ENCODE data around the gene PLS1. TPM values are rescaled to one million over a fixed set of nuclear protein-coding genes. Genes with fewer than 3 reads are reported as not detected.

Gene PLS1
- polyA plus RNA-seq, 1 donor, result 0.61 TPM

- no peak for DNase-seq (ENCODE audit: low read depth)
These were observed 45.3 kb downstream of the PLS1 start for GRCh38 chr3:142641504-142641903.

GRCh38 chr3:142642956-142643355 is 46.8 kb downstream of the PLS1 start:
- DNase-seq (ENCODE audit: low read depth), result no peak

GRCh38 chr3:142644502-142644901 is 48.3 kb downstream of the PLS1 start:
- DNase-seq (ENCODE audit: low read depth), result no peak

GRCh38 chr3:142645236-142645793 is 49.1 kb downstream of the PLS1 start:
- no peak for DNase-seq (ENCODE audit: low read depth)

GRCh38 chr3:142646020-142646785 is 50.0 kb downstream of the PLS1 start:
- DNase-seq (ENCODE audit: low read depth), result no peak

GRCh38 chr3:142647856-142648255 is 51.7 kb downstream of the PLS1 start:
- DNase-seq (ENCODE audit: low read depth), result no peak

- DNase-seq (ENCODE audit: low read depth), result no peak
These were observed 52.8 kb downstream of the PLS1 start for GRCh38 chr3:142648950-142649349.

- DNase-seq (ENCODE audit: low read depth), result no peak
These were observed 54.0 kb downstream of the PLS1 start for GRCh38 chr3:142650001-142650693.

- no peak for DNase-seq (ENCODE audit: low read depth)
These were observed 55.5 kb downstream of the PLS1 start for GRCh38 chr3:142651711-142652110.

DNA sequence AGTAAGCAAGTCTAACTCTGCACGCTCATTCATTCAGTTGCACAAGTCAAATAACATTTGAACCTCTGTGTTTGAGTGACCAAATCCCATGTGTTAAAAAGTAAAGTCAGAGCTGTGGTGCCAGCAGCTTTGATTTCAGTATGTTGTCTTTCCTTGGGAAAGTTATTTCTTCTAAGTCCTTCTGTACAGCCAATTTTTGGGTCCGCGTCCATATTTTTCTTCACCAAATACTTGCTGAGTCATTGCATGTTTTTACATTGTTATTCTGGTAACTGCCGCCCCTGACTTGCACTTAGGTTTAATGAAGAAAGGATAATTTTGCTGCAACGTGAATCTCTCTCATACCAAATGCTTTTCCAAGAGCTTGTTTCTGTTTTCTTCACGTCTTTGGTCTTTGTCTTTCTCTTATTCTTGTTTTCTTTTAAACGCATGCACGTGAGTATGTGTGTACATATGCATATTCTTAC is 56.7 kb downstream of the PLS1 start:
- DNase-seq (ENCODE audit: low read depth), result no peak

GRCh38 chr3:142656575-142656974 is 60.4 kb downstream of the PLS1 start:
- no peak for DNase-seq (ENCODE audit: low read depth)

GRCh38 chr3:142657033-142657432 is 60.8 kb downstream of the PLS1 start:
- no peak for DNase-seq (ENCODE audit: low read depth)

DNA sequence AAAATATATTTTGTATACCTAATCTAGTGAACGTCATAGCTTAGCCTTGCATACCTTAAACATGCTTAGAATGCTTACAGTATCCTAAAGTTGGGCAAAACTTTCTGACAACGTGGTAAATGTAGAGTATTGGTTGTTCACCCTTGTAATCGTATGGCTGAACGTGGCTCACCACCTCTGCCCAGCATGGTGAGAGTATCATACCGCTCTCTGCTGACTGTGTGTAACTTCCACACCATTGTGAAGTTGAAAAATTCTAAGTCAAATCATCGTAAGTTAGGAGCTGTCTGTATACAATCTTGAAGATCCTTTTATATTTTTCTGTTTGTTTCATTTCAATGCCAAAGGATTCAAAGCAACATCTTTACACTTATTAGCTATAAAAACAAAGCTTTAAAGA is 64.2 kb downstream of the PLS1 start:
- DNase-seq (ENCODE audit: low read depth), result no peak

GRCh38 chr3:142660893-142661292 is 64.7 kb downstream of the PLS1 start:
- no peak for DNase-seq (ENCODE audit: low read depth)

GRCh38 chr3:142663865-142664264 is 67.7 kb downstream of the PLS1 start:
- DNase-seq (ENCODE audit: low read depth), result no peak

DNA sequence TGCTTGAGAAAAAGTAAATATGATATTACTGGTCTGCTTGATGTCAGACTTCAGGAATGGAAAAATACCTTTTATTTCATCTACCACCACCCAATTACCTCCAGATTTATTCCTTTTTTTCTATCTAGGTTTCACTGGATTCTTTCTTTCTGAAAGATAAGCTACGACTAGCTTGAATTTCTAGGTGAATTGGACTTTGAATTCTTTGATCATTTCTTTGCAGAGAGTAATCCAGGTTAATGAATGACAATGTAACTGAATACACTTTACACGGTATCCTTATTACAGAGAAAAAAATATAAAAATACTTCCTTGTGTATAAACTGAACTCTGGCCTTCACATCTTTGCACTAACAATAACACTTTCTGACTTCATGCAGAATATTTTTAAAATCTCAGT is 68.1 kb downstream of the PLS1 start:
- DNase-seq (ENCODE audit: low read depth), result no peak

- no peak for DNase-seq (ENCODE audit: low read depth)
These were observed 68.6 kb downstream of the PLS1 start for GRCh38 chr3:142664819-142665218.

GRCh38 chr3:142670120-142670519 is 73.9 kb downstream of the PLS1 start:
- no peak for DNase-seq (ENCODE audit: low read depth)

- no peak for DNase-seq (ENCODE audit: low read depth)
These were observed 80.0 kb downstream of the PLS1 start for GRCh38 chr3:142676151-142676550.

- DNase-seq (ENCODE audit: low read depth), result no peak
These were observed 84.5 kb downstream of the PLS1 start for GRCh38 chr3:142680710-142681109.

- DNase-seq (ENCODE audit: low read depth), result no peak
These were observed 94.4 kb downstream of the PLS1 start for GRCh38 chr3:142690613-142691012.

- no peak for DNase-seq (ENCODE audit: low read depth)
These were observed 95.3 kb downstream of the PLS1 start for GRCh38 chr3:142691527-142691926.
